Measurements from ENCODE around the gene SDC4.

SDC4 gene

DNA sequence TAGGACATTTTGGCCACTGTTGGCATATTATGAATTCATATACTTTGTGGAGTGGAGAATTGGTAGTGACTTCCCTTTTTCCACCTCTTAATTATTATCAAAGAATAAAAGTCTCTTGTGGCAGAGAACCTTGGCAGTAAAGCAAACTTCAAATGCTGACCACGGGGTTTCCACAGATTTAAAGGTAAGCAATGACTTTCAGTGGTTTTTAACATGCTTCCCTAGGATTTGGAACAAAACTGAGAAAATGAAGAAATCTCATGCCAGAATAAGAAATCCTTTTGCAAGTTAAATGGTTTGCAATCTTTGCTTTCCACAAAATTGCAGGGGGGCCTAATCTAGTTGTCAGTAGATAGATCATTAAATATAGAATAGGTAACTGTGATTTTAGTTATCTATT, 2.0 kb upstream of the SDC4 start:
- H3K36me3 ChIP-seq (ENCODE audit: control insufficient read depth, insufficient read depth, low read length): no peaks in the 10 kb centered on the region
- H3K4me3 ChIP-seq (ENCODE audit: low read depth, low read length): no peak overlapping the region
- no peaks in the 10 kb centered on the region for H3K27me3 ChIP-seq (ENCODE audit: control insufficient read depth, insufficient read depth, low read length)
- no peak overlapping the region for H3K9ac ChIP-seq (ENCODE audit: low read depth, low read length)
- no peaks in the 10 kb centered on the region for H3K9me3 ChIP-seq (ENCODE audit: control insufficient read depth, insufficient read depth, low read length)
- peaks cover 19% of the 10 kb centered on the region for H3K4me1 ChIP-seq (ENCODE audit: control insufficient read depth, insufficient read depth, low read length)

- H3K9me3 ChIP-seq (ENCODE audit: control insufficient read depth, insufficient read depth, low read length): no peaks in the 10 kb centered on the region
- H3K4me3 ChIP-seq (ENCODE audit: low read depth, low read length): peak overlapping the region; percentile 82
- H3K4me1 ChIP-seq (ENCODE audit: control insufficient read depth, insufficient read depth, low read length): peaks cover 46% of the 10 kb centered on the region
- H3K27me3 ChIP-seq (ENCODE audit: control insufficient read depth, insufficient read depth, low read length): no peaks in the 10 kb centered on the region
- H3K36me3 ChIP-seq (ENCODE audit: control insufficient read depth, insufficient read depth, low read length): no peaks in the 10 kb centered on the region
- H3K9ac ChIP-seq (ENCODE audit: low read depth, low read length): peak overlapping the region; percentile 79
Observed at GRCh38 chr20:45347297-45347935, 808 bp downstream of the SDC4 start.

GRCh38 chr20:45346851-45347250, 1.4 kb downstream of the SDC4 start:
- H3K9ac ChIP-seq (ENCODE audit: low read depth, low read length): peak overlapping the region; percentile 66
- H3K9me3 ChIP-seq (ENCODE audit: control insufficient read depth, insufficient read depth, low read length): no peaks in the 10 kb centered on the region
- H3K4me3 ChIP-seq (ENCODE audit: low read depth, low read length): peak overlapping the region; percentile 82
- H3K4me1 ChIP-seq (ENCODE audit: control insufficient read depth, insufficient read depth, low read length): peaks cover 50% of the 10 kb centered on the region
- H3K27me3 ChIP-seq (ENCODE audit: control insufficient read depth, insufficient read depth, low read length): no peaks in the 10 kb centered on the region
- no peaks in the 10 kb centered on the region for H3K36me3 ChIP-seq (ENCODE audit: control insufficient read depth, insufficient read depth, low read length)

DNA sequence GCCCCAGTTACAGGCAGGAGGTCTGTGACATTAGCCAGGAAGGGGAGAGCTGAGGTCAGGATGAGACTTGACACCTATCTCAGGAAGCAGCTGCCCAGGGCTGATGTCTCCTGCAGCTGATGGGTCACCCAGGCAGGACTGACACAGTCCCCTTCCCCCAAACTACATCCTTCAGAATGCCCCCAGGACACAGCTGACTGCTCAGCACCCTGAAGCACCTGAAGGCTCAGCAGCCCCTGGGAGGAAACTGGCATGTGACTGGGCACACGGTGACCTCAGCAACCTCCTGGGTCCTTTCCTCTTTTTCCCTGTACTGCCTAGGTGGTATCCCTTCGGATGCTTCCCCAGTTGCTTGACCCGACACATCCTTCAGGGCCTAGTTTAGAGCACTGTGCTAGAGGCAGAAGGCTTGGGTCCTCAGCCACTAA, 1.9 kb downstream of the SDC4 start:
- Histone ChIP-seq H3K36me3 (ENCODE audit: control insufficient read depth, insufficient read depth, low read length) (no peaks in the 10 kb centered on the region), H3K4me3 (ENCODE audit: low read depth, low read length) (peak overlapping the region; percentile 82), H3K9ac (ENCODE audit: low read depth, low read length) (no peak overlapping the region), H3K4me1 (ENCODE audit: control insufficient read depth, insufficient read depth, low read length) (peaks cover 55% of the 10 kb centered on the region), H3K27me3 (ENCODE audit: control insufficient read depth, insufficient read depth, low read length) (no peaks in the 10 kb centered on the region), H3K9me3 (ENCODE audit: control insufficient read depth, insufficient read depth, low read length) (no peaks in the 10 kb centered on the region)

DNA sequence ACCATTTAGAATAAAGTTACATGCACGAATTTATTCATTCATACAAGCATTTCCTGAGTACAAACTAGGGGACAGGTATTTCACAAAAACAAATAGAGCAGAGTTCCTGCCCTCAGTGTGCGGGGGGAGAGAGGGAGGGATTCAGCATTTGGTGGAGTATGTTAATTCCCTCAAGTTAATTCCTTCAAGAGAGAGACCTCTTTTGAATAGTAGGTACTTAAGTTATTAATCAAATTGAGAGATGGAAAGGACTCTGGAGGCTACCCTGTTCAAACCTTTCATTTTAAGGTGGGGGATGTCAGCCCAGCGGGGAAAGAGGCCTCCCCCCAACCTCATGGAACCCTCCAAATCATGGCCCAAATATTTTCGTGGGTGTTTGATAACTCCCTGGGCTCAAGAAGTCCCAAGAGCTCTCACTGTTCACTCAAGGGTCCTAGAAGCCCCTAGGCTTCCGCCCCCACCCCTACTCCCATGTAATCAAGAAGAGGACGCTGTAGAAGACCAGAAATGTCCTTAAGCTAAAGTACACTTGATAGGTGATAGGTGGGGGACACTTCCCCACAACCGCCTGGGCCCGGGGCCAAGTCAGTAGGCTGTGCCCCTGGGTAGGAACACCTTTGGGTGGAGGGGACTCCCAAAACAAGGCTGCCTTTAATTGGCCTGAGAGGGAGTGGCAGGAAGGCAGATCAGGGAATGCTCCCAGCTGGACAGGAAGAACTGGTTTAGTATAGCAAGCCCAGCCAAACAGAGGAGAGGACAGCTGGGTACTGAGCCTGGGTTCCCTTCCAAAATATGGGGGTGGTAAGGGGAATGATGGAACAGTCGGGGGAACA, 2.9 kb downstream of the SDC4 start:
- H3K9me3 ChIP-seq (ENCODE audit: control insufficient read depth, insufficient read depth, low read length): no peaks in the 10 kb centered on the region
- H3K27me3 ChIP-seq (ENCODE audit: control insufficient read depth, insufficient read depth, low read length): no peaks in the 10 kb centered on the region
- no peak overlapping the region for H3K9ac ChIP-seq (ENCODE audit: low read depth, low read length)
- peaks cover 4% of the 10 kb centered on the region for H3K36me3 ChIP-seq (ENCODE audit: control insufficient read depth, insufficient read depth, low read length)
- H3K4me1 ChIP-seq (ENCODE audit: control insufficient read depth, insufficient read depth, low read length): peaks cover 65% of the 10 kb centered on the region
- peak overlapping the region; percentile 37 for H3K4me3 ChIP-seq (ENCODE audit: low read depth, low read length)

DNA sequence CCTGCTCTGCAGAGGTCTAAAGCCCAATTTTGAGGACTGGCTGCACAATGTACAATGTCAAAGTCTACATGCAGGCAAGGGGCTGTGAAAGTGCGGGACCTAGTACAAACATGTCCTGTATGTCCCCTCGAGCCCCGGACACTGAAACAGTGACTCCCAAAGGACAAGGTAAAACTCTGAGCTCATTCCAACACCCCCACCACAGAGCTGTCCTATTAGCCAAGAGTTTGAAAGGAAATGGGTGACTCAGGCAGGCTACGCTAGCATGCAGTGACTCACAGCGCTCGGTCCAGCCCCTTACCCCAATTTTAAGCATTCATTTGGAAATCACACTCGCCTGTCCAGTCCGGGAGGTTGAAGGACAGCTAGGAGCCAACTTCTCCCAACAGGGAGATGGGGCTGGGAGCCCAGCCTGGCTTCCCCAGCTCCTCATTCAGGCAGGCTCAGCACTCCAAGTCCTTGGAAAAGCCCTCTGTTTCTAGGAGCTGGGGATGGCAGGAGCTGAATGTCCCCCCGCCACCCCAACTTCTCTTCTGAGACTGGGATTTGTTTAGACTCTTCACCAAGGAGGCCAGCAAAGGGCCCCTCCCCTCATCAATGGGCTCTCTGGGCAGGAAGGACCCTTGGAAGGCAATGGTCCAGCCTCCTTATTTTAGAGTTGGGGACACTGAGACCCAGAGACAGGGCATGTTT, 3.9 kb downstream of the SDC4 start:
- H3K27me3 ChIP-seq (ENCODE audit: control insufficient read depth, insufficient read depth, low read length): no peaks in the 10 kb centered on the region
- H3K4me1 ChIP-seq (ENCODE audit: control insufficient read depth, insufficient read depth, low read length): peaks cover 72% of the 10 kb centered on the region
- H3K36me3 ChIP-seq (ENCODE audit: control insufficient read depth, insufficient read depth, low read length): peaks cover 4% of the 10 kb centered on the region
- H3K4me3 ChIP-seq (ENCODE audit: low read depth, low read length): peak overlapping the region; percentile 37
- no peaks in the 10 kb centered on the region for H3K9me3 ChIP-seq (ENCODE audit: control insufficient read depth, insufficient read depth, low read length)
- no peak overlapping the region for H3K9ac ChIP-seq (ENCODE audit: low read depth, low read length)

DNA sequence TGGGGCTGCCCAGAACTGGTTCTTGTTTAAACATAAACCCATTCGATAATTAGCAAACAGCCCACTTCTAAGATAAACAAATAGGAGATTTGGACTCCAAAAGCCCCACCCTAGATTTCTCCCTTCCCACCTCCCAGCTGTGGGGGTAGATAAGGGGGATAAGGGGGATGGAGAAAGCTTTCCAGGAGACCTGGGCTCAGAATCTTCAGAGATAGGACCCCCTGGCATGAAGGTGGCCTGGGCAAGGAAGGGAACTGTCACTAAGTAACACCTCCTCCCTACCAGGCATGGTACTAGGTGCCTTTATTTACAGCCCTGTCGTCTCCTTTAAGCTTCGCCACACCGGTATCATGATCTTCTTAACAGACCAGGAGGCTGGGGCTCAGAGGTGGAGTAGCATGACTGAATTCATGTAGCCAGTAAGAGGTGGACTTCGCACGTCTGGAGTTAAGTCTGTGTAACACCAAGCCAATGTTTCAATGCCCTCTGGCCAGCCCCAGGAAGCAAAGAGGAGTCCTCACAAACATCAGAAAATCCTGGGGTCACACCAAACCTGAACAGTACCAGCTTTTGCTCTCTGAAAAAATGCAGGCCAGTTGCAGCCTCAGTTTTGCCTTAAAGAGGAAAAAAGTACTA, 4.6 kb downstream of the SDC4 start:
- peak overlapping the region; percentile 14 for H3K4me3 ChIP-seq (ENCODE audit: low read depth, low read length)
- peak overlapping the region; percentile 58 for H3K9ac ChIP-seq (ENCODE audit: low read depth, low read length)
- H3K4me1 ChIP-seq (ENCODE audit: control insufficient read depth, insufficient read depth, low read length): peaks cover 75% of the 10 kb centered on the region

DNA sequence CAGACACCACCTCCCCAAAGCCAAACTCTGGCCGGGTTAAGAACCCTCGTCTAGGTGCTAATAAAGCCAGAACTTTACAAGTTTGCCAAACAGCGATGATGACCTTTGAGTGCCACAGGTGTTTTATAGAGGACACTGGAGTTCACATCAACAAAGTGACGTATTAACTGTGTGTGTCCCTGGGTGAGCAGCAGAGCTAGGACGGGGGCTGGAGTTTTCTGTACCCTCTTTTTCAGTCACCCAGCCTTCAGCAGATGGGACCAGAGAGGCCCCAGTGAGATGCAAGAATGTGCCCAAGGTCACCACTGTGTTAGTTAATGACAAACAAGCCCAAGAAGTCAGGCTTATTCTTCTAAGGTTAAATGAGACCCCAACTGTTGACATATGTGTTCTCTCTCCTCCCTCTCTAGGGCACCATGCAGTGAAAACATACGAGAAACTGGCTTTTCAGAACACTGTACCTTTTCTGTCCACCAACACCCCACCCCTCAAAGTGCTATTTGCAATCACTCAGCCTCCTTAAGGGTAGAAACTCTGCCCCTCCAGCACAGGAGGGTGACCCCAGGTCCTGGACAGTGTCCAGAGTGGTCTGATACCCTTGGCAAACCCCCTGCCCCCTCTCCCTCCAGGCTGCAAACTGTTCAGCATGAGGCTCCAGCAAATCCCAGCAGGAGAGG, 5.2 kb downstream of the SDC4 start:
- H3K36me3 ChIP-seq (ENCODE audit: control insufficient read depth, insufficient read depth, low read length): peaks cover 4% of the 10 kb centered on the region
- no peaks in the 10 kb centered on the region for H3K27me3 ChIP-seq (ENCODE audit: control insufficient read depth, insufficient read depth, low read length)
- peak overlapping the region; percentile 62 for H3K4me3 ChIP-seq (ENCODE audit: low read depth, low read length)
- peaks cover 81% of the 10 kb centered on the region for H3K4me1 ChIP-seq (ENCODE audit: control insufficient read depth, insufficient read depth, low read length)
- peak overlapping the region; percentile 58 for H3K9ac ChIP-seq (ENCODE audit: low read depth, low read length)
- no peaks in the 10 kb centered on the region for H3K9me3 ChIP-seq (ENCODE audit: control insufficient read depth, insufficient read depth, low read length)

More for the DNA sequence above, 4.6 kb downstream of the SDC4 start:
- Histone ChIP-seq H3K27me3 (ENCODE audit: control insufficient read depth, insufficient read depth, low read length) (no peaks in the 10 kb centered on the region), H3K9me3 (ENCODE audit: control insufficient read depth, insufficient read depth, low read length) (no peaks in the 10 kb centered on the region), H3K36me3 (ENCODE audit: control insufficient read depth, insufficient read depth, low read length) (peaks cover 4% of the 10 kb centered on the region)

DNA sequence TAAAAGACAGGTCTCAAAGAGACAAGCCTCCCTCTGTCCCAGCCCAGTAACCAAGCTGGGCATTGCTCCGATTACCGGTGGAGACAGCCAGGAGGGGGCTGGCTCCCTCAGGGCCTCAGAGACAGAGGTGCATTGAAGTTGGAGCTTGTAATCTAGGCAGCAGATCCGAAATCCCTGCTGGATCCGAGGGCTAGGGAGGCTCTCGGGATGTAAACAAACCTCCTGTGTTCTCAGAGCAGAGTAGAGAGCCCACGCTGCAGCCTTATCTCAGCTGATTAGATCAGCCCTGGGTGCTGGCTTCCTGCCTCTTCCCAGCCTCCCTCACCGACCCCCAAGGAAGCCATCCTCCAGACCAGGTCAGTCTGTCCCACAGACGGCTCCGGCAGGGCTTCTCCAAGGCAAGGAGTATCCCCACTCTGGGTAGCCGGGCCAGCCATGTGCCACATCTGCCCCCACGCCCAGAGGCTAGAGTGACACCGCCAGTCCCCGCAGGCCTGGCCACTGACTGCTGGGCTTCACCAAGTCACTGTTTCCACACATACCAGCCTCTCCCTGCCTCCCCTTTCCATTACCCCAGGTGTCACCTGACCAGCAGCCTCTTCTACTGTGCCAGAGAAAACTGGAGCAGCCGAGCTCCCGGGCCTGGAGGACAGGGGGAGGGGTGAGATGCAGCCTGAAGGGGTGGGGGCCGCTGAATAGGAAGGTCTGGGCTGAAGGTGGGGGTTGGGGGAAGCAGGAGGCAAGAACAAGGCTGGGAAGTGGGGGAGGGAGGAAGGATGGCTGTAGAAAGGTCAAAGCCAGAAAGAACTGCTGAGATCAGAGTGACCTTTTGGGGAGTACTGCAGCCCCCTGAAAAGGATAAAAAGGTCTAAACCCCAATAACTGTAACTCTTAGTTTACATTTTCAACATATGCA, 6.0 kb downstream of the SDC4 start:
- peaks cover 4% of the 10 kb centered on the region for H3K36me3 ChIP-seq (ENCODE audit: control insufficient read depth, insufficient read depth, low read length)
- H3K4me3 ChIP-seq (ENCODE audit: low read depth, low read length): peak overlapping the region; percentile 62
- no peaks in the 10 kb centered on the region for H3K9me3 ChIP-seq (ENCODE audit: control insufficient read depth, insufficient read depth, low read length)
- H3K27me3 ChIP-seq (ENCODE audit: control insufficient read depth, insufficient read depth, low read length): no peaks in the 10 kb centered on the region
- H3K9ac ChIP-seq (ENCODE audit: low read depth, low read length): peak overlapping the region; percentile 58
- peaks cover 88% of the 10 kb centered on the region for H3K4me1 ChIP-seq (ENCODE audit: control insufficient read depth, insufficient read depth, low read length)

GRCh38 chr20:45341579-45341938, 6.7 kb downstream of the SDC4 start:
- H3K9me3 ChIP-seq (ENCODE audit: control insufficient read depth, insufficient read depth, low read length): no peaks in the 10 kb centered on the region
- H3K27me3 ChIP-seq (ENCODE audit: control insufficient read depth, insufficient read depth, low read length): no peaks in the 10 kb centered on the region
- H3K9ac ChIP-seq (ENCODE audit: low read depth, low read length): peak overlapping the region; percentile 32
- peaks cover 88% of the 10 kb centered on the region for H3K4me1 ChIP-seq (ENCODE audit: control insufficient read depth, insufficient read depth, low read length)
- peaks cover 4% of the 10 kb centered on the region for H3K36me3 ChIP-seq (ENCODE audit: control insufficient read depth, insufficient read depth, low read length)
- H3K4me3 ChIP-seq (ENCODE audit: low read depth, low read length): peak overlapping the region; percentile 62
